Stomach (tissue), 4 donors: ENCODE measurements around the gene PDXK.

Experiments used
- CTCF ChIP-seq, 7 experiments: fragments of 450-650 bp in 4 of 7; fragments of 200-600 bp in 3 of 7; sonication (generic) in 3 of 7; IDR thresholded peaks; one replicate each; pipeline ENCODE4 v1.5.1; 2016 to 2019; ENCODE audit warnings: antibody characterized with exemption in 7 of 7, control low read depth in 2 of 7, mild to moderate bottlenecking in 1 of 7
- EP300 ChIP-seq: sonication (generic); formaldehyde crosslinking; IDR thresholded peaks from one replicate; pipeline ENCODE4 v1.6.1; 2017; ENCODE audit warnings: antibody characterized with exemption
- POLR2A ChIP-seq, 4 donors: fragments of 450-650 bp; IDR thresholded peaks; one replicate each; pipeline ENCODE4 v1.6.1; 2016; ENCODE audit warnings: antibody characterized with exemption in 4 of 4, control low read depth in 2 of 4, mild to moderate bottlenecking in 1 of 4, moderate library complexity in 1 of 4
- POLR2AphosphoS5 ChIP-seq, 3 donors: sonication (generic); formaldehyde crosslinking; IDR thresholded peaks; one replicate each; pipeline ENCODE4 v1.6.1; 2016; ENCODE audit warnings: antibody characterized with exemption in 3 of 3

- TF ChIP-seq POLR2AphosphoS5 (IDR thresholded peaks at IDR 0.05) (no peak), CTCF (IDR thresholded peaks at IDR 0.05) (no peak), EP300 (no peak), POLR2A (IDR thresholded peaks at IDR 0.05) (no peak)
Observed at GRCh38 chr21:43805275-43805800, 86.4 kb downstream of the PDXK start.
